Kidney capillary endothelial cell (primary cell): ENCODE results near the gene CBX3.
"Not testable (repeated sequence)": the region's sequence is repeated elsewhere in the genome, so short reads cannot be mapped to it uniquely, and the experiment has no call there.

Experiments
- DNase-seq: peaks from one replicate; pipeline ENCODE4 v3.0.0-alpha.2; 2018; ENCODE audit warnings: low spot score

Gene CBX3

DNA sequence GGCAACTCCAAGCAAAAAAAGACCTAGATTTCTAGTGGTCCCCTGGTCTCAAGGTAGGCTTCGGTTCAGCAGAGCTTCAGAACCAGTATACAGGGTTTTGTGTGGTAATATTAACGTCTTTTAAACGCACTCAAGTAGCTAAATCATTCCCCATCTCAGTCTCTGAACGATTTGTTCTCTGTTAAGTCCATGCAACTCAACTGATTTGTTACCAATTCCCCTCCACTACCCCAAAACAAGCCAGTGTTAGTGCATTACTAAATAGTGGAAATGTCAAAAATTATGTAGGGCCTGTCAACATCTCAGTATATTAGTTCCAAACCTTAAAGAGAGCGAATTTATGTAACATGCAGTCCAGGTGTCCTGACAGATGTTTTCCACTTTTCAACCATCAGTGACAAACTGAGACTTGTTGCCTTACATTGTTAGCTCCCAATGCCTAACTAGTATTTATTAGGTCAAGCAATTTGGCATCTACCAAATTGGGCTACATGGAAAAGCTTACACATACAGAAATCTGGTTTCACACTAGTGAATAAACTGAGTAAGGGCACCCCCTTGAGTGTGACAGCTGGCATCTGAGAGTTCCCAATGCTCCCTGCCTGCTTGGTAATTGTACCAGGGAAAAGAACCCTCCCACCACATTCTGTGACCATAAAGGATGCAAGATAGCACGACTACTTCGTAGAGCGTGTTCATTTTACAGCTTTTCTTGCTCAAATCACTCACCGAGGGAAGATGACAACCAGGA, 13.2 kb upstream of the CBX3 start:
- no peak for DNase-seq

DNA sequence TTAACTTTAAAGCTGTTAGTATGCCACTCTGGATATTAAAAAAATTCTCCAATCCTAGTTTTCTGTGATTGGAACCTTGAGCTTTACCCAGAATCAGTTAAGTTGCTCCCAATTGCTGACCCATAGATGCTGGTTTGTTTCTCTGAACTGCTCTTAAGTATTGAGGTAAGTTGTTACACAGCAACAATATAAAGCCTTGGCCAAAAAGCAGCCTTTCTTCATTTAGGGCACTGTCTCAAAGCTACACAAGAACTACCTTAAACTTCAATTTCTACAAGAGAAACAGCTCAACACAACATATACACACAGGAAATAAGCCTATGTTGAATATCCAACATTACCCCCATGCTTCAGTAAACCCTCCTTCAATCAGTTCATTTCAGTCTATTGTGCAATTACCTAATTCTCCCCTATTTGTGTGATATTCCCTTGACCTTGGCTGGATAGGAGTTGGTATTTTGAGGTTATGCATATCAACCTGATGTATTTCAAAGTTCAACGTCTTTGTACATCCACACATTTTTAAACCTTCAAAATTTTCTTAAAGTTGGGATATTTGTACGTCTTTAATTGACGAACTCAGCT, 12.5 kb upstream of the CBX3 start:
- DNase-seq, result no peak

DNA sequence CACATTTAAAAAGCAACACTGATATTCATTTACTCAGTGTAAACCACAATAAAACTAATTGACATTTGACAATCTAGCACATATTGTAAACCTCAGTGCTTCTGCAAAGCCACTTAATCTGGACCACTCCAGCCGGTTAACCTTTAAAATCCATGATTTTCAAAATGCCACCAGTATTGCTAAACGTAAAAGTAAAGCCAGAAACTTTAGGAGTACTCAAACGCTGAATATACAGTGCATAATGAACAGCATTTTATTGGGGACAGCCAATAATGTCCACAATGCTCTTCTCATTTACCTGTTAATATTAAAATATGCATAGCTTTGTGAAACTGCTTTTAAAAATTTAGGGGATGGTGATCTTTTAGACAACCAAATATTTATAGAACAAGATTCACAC, 11.8 kb upstream of the CBX3 start:
- DNase-seq, result no peak

DNA sequence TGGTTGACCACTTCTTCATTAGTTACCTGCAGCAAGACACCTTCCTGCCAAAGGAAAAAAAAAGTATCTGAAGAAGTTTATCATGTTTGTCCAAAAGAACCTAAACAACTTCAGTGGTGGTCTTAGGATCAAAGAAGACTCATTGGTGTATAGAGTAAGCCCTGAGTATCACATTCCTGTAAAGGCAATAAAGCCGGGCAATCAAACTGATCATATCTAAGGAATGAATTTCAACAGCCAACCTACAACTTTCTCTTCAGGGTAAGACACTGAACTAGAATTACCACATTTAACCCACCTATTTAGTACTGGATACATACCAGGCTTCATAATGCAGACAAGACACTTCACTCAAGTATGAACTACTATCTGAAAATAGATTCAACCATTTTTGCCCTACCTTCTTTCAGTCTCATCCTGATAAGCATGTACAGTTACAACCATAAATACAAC, 11.1 kb upstream of the CBX3 start:
- DNase-seq, result no peak

DNA sequence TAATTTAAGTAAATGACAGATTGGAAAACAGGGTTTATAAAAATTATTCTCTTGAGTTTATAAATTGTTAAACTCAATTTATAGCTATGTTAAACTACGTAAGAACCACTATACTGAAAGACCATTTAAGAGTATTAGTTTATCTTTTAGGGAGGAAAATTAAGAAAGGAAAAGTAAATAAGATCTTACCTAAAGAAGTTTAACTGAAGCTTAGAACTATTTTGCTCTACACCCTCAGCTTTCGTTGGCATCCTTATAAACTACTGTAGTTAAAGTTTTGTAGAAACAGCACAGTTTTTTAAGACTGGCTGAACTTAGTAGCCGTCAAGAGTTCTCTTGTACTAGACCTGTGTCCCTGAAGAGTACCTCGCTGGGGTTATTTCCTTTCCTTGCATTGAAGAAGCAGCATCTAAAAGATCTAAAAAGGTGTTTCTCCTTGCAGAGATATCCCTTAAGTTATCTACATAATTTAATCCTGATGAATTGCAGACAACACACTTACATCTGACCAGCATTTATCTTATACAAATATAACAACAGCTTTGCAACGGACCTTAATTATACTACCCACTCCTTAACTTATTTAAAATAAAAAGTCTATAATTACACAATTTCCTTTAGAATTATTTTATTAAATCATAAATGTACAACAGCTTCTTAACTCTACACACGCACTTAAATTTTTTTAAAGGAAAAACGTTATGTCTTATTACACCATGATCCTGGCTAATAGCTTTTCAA, 10.1 kb upstream of the CBX3 start:
- DNase-seq, result no peak

DNA sequence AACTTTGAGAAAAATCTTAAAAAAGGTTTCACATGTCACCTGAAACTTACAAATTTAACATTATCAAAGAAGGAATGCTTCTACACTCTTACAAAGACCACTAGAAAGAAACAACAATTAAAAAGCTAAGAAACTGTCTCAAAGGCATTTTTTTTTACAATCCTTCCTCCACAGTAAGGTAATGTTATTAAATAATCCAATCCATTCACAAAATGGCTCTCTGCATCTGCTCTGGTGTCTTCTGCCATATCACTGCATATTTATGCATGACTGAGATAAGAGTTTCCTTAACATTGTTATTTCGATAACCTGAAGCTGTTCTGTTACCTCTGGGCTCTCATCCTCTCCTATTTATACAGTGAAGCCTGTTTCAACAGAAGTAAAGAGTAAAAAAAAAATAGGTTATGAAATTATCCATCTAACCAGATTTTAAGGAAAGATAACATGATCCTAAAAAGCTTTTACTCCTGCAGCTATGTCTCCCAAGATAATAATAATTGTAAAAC, 9.5 kb upstream of the CBX3 start:
- DNase-seq, result no peak

DNA sequence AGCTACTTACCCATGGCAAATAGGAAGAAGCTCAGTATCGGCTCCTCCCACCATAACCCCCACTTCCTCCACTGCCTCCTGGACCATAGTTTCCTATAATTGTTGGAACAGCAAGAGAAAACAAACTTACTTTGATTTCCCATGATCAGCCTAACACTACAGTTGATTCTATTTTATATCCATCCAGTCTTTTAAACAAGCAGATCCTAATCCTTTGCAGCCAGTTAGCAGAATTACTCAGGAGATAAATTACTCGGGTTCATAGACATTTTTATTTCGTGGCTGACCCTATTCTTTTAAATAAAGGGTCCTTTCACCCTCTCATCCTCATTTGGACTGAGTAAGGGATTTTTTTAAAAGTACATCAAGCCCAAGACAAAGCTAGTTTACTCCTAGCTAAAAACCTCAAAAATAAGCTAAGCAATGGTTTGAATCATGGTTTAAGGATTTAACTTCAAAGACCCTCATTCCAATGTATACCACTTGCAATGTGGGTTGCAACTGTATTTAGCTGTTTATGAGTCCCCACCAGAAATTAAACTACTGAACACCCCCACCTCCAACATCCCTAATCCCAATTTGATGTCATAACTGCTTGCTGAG, 9.0 kb upstream of the CBX3 start:
- DNase-seq, result no peak

DNA sequence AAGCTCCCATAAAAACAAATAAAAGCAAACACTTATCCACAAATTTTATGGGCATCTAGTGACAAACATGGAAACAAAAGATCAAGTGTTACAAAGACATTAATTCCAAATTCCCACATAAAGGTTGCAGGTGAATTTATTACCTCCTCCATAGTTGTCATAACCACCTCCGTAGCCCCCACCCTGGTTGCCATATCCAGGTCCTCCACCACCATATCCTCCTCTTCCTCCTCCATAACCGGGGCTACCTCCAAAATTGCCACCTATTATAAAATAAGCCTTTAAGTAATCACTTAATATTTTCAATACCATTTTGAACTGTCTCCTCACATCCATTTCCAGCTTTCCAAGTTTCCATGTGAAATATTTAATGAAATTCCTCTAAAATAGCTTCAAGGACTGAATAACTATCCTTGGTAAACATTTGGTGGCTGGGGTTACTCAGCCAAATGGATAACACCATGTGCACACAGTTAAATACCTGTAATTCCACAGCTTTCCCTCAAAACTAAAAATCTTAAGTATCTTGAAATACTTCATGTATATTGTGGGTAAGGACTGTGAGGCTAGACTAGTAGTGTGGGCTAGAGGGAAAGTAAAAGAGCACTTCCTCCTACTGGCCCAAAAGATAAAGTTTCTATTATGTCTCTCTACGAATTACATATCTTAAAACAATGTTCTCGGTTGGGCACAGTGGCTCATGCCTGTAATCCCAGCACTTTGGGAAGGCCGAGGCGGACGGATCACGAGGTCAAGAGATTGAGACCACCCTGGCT, 7.9 kb upstream of the CBX3 start:
- no peak for DNase-seq

DNA sequence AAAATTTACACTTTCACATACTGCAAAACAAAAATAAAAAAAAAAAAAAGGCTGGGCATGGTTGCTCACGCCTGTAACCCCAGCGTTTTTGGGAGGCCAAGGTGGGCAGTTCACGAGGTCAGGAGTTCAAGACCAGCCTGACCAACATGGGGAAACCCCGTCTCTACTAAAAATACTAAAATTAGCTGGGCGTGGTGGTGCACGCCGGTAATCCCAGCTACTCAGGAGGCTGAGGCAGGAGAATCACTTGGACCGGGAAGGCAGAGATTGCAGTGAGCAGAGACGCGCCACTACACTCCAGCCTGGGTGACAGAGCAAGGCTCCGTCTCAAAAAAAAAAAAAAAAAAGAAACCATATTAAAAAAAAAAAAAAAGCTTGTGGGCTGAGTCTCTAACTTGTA, 6.8 kb upstream of the CBX3 start:
- DNase-seq, result not testable (repeated sequence)

DNA sequence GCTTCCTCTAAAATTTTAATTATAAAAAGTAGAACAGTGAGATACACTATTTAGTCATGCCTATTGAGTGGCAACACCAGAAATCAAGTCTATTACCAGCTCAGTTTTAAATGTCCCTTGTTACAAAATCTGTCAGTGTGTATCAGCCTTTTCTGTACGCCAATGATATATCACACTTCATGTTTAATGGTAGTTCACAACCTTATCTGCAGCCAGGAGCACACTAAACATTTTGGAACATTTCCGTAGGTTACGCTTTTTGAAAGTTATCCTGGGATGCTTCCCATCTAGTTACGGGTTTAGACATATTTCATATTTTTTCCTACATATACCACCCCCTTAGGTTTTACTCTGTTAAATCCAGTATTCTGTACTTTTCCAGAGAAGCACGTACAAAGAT, 6.4 kb upstream of the CBX3 start:
- no peak for DNase-seq

DNA sequence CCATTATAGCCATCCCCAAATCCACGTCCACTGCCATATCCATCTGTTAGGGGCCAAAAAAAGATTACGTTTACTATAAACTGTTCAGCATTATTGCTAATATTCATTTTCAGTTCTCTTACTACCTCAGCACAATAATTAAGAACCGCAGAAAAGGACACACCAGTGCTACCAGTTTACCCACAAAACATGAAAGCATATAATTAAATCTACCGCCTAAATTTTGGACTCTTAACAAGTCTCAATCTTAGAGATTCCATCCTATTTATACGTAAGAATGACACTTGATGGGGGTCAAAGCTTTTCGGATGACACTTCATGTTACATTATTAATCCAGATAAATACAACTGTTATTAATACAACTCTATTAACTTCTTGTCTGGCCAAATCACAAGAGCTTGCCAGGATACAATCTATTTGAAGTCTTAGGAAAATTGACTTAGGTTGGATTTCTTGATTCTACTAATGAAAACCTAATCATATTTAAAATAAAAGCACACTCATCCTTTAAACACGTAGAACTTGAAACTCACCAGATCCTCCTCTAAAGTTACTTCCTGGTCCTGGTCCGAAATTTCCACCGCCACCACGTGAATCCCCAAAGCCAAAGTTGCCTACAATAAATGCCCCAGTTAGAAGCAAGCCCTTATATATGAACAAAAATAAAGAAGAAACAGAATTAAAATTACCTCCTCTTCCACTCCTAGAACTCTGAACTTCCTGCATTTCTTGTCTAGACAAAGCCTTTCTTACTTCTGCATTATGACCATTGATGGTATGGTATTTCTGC, 5.5 kb upstream of the CBX3 start:
- no peak for DNase-seq

DNA sequence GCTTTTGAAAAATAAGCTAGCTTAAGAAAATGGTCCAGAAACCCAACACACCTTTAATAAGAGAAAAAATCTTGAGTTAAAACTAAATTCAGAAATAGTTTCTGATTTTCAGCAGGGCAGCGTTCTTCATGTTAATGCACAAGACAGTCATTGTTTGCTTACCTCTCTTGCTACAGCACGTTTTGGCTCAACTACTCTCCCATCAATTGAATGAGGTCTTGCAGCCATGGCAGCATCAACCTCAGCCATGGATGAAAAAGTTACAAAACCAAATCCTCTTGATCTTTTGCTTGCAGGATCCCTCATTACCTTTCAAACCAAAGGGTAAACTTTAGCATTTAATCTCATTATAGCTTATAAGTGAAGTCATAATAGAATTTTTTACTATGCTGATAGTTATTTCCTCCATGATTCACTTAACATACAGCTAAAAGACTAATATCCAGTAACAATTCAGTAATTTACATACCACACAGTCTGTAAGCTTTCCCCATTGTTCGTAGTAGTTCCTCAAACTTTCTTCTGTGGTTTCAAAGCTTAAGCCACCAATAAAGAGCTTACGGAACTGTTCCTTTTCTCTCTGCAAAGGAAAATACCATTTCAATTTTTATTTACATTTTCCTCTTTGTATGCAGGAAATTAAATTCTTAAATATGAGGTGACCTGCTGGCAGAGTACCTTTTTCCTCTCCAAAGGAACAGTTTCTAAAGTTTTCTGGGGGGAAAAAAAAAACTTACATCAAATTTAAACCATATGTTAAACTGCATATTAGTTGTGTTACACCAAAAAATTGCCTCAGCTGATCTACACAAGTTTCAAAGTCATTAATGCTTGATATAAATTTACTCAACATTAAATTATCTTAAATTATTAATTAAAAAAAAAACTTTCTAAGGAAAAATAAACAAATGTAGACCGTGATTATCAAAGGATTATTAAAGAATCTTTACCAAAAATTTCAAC, 4.1 kb upstream of the CBX3 start:
- DNase-seq, result no peak

DNA sequence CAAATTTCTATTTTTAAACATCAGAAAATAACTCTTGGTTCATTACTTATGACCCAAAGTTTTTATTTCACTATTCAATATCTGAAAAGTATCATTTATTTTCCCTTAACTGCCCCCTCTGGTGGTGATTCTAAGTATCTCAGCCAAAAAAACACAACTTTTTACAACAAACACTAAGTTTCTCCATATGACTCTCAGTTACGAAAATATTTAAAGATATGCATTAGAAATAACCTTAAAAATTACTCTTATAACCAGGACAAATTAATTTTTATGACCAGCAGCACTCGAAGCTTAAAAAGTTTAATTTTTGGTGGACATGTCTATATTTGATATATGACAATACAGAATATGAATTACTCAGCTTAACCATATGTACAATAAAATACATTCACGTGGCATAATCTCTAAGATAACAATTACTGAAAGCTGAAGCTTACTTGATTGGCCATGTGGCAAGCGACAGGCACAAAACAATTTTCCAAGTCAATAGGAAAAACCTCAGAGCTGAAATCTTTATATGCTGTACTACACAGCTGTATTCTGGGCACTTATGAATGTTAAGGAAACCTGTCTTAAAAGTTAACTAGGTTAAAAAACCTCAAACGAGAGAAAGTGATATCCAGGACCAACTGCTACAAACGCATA, 3.3 kb upstream of the CBX3 start:
- DNase-seq, result no peak

DNA sequence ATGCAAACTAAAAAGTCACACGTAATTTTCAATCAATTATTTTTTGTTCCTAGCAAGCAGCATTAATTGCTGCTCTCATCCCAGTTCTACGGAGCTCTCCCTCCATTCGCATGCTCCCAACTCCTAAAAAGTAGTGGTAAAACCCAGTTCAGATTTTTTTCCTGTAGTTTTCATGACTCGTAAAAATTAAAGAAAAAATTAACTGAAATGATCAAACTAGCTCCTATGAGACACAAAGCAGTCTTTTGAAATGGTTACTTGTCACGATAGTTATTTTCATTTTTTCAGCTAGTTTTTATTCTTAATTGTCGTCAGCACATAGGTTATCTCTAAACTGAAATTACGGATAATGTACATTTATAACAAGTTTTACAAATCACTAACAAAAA, 2.8 kb upstream of the CBX3 start:
- DNase-seq, result no peak

DNA sequence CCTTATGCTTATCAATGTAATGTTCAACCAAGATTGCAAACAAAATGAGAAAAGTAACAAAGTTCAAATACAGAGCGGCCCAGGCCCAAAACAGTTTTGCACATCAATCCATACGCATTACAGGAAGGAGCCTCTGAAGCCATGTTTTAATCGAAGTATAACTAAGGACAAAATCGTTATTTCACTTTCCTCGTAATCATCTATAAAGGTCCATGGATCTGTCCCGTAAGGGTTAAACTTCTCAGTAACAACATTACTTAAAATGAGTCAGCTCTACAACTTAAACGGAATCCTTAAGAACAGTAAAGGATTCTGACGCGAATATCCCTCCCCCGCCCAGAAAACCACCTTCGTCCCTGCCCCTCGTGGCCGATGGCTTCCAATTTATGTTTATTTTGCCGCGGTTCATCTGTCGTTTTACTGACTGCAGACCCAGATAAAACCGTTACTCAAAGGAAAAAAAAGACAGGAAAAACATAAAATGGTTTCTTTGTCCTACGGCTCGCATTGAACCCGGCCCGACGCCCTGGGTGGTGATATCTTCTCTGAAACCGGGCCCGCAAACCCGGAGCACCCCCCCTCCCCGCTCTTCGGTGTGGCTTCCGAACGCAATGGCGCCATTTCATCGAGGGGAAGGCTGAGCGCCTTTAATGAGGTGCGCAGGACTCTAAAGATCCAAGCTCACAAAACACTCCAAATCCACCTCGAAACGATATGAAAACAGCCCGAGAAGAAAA, 2.1 kb upstream of the CBX3 start:
- no peak for DNase-seq

DNA sequence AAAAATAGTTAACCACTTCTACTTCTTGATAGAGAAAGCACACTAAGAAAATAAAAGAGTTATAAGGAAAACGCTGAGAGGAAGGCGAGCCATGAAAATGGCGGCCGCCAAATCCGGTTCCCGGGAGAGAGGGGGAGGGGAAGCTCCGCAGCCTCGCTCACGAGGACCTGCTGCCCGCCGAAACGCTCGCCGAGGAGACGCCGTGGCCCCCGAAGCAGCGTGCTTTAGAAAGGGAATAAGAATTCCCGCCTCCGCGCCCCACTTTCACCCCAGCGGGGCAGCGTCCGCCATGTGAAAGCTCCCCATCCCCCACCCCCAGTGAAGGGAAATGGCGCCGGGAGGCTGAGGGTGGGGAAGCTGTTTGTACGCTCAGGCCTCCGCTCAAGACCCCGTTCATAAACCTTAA, 1.5 kb upstream of the CBX3 start:
- no peak for DNase-seq

DNA sequence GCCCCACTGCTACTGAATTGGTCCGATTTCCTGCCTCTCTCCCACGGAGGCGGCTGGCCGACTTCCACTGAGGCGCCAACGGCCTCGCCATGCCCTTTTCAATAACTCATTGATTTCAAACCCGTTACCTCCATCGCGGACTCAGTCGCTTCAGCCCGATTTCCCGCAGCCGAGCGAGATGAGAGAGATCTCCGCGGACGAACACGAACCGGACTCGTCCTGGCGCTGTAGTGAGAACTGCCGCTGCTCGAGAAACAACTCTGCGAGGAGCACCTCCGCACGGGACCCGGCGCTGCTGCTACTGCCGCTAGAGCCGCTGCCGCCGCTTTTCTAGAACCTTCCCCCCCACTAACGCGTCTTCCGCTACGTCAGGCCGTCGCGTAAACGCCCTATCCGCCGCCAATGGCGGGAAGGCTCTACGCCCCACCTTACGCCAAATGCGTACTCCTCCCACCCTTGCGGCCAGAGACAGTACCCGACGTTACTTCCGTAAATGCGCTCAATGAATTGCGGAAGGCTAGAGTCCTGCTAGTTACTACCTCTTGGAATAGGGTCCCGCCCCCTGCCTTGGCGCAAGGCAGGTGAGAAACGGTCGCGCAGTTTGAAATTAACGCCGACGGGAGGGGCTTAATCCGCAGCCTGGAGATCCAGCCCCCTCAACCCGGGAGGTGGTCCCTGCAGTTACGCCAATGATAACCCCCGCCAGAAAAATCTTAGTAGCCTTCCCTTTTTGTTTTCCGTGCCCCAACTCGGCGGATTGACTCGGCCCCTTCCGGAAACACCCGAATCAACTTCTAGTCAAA, 900 bp upstream of the CBX3 start, which contains the start of gene HNRNPA2B1:
HNRNPA2B1 (minus strand) TSS at position 303 of the 803 bp plus-strand sequence; CDS start at position 134, 169 bp downstream.
- DNase-seq, result peak; percentile 98
